Ecto neural progenitor cell (in vitro differentiated cells): ENCODE measurements around the gene SACM1L.

Source experiments
- DNase-seq: peaks from one replicate; pipeline ENCODE4 v3.0.0-alpha.2; 2018; ENCODE audit warnings: low spot score

SACM1L gene, protein sequence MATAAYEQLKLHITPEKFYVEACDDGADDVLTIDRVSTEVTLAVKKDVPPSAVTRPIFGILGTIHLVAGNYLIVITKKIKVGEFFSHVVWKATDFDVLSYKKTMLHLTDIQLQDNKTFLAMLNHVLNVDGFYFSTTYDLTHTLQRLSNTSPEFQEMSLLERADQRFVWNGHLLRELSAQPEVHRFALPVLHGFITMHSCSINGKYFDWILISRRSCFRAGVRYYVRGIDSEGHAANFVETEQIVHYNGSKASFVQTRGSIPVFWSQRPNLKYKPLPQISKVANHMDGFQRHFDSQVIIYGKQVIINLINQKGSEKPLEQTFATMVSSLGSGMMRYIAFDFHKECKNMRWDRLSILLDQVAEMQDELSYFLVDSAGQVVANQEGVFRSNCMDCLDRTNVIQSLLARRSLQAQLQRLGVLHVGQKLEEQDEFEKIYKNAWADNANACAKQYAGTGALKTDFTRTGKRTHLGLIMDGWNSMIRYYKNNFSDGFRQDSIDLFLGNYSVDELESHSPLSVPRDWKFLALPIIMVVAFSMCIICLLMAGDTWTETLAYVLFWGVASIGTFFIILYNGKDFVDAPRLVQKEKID

DNA sequence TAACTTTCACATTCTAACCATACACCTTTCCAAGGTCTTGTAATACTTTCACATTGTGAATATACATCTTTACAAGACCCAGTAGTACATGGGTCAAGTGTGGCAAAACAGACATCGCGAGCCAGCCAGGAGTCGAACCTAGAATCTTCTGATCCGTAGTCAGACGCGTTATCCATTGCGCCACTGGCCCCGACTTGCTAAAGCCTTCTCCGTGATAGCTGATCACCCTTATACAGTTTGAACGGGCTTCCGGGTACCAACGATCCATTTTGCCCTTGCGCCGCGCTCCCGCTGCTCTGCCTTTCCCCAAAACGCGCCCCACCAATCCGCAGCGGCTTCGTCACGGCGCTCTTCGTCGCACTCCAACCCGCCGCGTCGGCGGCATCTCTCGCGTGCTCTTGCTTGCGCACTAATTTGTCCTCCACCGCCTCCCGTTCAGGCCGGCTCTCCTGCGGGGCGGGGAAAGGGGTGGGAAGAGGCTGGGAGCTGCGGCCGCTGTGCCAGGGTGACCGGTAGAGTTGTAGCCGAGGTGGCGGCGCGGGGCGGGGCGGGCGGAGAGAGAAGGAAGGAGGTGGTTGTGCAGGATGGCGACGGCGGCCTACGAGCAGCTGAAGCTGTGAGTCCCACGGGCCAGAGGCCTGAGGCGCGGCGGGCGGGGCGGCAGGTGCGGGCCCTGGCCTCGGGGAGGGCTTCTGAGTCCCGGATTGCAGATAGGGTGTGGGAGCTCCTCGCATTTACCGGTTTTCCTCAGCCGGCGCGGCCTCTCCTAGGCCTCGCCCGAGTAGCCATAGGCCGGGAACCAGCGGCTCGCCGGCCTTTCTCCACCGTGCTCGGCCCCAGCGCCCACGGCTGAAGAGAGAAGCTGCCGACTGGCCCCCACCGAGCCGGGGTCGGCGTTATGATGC, at the start of gene SACM1L:
Gene SACM1L, plus strand, starts transcription at position 515 of the 905 bp plus-strand sequence. Its CDS starts 70 bp downstream, at position 585.
- peak; percentile 99 for DNase-seq

DNA sequence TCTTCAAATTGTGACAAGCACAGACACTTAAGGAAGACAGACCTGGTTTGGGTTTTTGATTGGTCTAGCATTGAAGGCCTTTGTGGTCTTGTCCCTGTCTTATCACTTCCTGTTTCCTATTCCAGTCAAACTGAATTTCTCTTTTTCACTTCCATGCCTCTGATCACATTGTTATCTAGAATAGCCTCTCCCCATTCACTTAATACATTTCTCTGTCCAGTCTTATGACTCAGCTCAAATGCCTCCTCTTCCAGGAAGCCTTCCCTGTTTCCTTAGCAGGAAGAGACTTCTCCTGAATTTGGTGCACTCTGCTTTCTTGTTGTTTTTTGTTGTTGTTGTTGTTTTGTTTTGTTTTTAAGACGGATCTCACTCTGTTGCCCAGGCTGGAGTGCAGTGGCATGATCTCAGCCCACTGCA, 49.1 kb upstream of the SACM1L start:
- no peak for DNase-seq

DNA sequence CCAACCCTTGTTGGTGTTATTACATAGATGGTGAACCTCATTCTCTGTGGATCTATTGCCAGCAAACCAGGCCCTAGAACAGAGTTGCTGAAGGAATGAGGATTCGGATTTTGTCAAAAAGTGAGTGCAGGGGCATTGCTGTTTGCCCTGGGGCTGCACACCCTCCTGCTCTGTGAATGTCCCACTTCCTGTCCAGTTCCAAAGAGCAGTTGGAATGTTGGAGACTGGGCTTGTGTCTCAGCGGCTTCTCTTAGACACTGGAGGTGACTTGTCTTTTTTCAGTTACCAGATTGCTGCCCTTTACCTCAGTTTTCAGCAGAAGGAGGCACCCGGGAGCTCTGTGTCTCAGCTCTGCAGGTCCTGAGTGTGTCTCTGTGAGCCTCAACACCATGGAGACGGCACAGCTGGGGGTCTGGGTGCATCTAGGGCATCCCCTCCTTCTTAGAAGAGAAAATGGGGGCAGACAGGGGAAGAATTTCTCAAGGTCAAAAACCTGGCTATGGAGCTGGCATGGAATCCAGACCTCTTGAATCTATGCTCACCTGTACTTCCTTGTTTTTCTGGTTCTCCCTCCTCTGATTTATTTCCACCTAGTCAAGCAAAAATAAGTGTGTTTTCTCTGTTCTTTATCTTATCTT, 48.4 kb upstream of the SACM1L start:
- DNase-seq, result no peak

DNA sequence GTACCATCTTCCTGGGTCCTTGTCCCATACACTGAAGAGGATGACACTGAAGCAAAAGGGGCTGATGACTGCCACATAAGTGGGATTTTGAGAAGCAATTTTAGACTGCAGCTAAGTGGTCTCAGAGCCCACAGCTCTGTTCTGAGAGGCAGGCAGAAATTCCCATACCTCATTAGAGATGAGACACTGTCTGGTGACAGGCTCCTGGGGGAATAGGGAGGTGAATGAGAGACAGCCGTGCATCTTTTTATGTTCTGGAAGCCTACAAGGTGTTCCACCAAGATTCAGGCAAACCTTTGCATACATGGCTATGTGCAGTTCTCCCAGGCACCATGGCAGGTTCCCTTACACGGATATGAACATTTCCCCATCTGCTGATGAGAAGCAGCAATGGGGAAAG, 47.4 kb upstream of the SACM1L start:
- no peak for DNase-seq

DNA sequence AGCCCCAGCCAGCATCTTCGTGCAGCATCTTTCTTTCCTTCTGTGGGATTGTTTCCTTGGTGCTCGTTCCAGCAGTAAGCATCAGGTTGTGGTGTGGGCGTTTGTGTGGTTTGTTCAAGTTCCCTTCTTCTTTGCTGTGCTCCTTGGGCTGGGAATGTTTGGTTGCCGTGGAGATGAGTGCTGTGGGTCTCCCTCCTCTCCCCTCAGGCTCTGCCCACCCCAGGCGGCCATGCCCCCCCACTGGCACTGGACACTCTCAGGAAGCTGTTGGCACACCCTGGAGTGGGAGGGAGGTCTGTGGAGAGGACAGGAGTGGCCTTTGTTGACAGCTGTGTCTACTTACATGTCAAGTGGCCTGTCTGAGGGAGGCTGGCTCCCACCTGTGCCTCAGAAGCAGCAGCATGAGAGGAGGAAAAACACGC, 46.5 kb upstream of the SACM1L start:
- DNase-seq, result no peak

DNA sequence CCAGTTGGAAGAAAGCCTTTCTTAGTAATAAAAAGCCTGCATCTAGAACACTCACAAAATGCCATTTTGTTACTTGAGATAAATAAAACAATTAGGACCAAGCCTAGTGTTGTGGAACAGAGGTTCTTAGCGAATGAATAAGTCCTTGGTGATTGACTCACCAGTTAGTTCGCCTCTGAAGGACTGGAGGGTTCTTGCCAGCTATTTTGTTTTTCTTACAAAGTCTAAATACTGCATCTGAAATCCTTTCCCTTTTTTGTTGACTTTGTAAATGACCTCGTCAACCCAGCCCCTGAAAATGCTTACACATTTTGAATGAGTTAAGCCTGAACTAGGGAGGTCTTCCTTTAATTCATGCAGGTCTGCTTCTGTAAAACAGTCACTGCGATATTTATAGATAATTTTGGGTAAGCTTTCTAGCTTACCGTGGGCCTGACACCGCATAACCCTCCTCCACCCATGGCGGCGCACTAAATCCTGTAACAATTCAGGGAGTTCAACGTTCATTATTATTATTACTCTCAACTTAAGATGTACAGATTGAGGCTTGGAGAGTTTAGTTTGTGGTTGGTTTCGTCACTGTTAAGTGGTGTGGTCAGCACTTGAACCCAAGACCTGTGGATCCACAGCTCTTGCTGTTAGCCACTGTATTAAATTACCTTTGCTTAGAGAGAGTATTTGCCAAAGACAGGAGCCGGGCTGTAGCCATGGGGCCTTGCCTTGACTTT, 45.0 kb upstream of the SACM1L start:
- no peak for DNase-seq

DNA sequence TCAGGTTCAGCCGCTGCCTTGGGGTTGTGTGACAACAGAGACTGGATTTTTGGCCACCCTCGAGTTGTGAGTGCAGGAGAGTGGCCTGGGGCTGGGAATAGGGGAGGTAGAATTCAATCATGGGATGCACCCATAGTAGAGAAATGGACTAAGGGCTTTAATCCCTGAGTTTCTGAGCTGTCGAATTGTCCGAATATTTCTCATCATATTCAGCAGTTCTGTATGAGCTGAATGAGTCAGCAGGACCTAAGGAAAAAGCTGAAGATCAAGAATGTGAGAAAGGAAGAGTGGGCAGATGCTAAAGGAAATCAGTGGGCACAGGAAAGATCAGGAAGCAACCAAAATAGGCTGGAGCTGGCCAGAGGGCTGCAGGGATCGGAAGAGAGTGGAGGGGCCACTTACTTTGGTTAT, 44.4 kb upstream of the SACM1L start:
- no peak for DNase-seq

DNA sequence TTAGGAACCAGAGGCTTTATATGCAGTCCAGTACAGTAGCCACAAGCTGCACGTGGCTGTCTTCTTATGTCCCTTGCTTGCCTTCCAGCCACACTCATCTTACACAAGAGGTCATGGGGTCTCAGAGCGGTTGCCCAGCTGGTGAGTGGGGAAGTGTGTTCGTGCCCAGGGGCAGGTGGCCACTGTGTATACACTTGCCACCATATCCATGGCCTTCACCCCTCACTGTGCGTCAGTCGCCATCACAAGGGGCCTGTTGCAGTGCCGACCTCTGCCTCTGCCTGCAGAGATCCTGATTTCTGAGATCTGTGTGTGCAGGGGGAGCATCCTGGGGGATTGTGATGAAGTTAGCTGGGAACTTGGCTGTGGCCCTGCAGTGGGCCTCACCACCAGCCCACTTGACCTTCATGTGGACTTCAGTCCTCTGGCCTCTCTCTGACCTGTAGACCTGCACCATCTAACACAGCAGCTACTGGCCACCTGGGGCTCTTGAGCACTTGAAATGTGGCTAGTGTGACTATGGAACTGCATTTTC, 43.1 kb upstream of the SACM1L start:
- DNase-seq, result no peak

DNA sequence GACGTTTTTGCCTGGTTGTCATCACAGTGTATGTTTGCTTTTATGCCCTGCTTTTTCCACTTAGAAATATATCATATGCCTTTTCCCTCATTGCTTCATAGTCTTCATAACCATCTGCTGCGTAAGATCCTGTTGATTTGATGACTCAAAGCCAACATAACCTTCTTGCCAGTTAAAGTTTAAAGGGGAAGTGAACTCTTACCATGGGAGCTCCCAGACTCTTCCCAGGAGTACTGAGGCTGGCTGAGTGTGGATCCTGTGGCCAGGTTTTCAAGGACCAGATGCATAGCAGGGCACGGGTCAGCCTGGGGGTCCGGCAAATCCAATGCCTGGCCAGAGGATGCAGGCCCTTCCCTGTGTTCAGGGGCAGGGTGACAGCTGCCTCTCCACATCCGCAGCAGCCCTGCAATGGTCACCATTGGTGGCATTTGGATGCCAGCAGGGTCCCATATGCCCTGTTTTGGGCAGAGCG, 42.0 kb upstream of the SACM1L start:
- no peak for DNase-seq

DNA sequence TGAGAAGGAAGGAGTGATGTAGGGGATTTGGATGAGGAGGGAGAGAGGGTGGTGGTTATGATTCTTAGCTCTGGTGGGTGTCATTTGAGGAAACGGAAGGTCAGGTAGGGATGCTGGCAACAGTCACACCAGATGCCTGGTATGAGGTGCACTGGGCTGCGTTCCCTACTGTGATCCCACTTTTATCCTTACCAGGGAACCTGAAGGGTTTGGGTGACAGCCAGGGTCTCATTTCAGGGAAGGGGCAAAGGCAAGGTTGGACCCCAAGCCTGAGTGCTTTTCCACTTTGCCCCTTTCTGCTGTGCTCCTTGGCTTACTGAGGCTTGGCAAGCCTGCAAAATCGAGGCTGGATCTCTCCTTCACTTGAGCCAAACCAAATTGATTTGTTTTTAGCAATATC, 36.0 kb upstream of the SACM1L start:
- no peak for DNase-seq

DNA sequence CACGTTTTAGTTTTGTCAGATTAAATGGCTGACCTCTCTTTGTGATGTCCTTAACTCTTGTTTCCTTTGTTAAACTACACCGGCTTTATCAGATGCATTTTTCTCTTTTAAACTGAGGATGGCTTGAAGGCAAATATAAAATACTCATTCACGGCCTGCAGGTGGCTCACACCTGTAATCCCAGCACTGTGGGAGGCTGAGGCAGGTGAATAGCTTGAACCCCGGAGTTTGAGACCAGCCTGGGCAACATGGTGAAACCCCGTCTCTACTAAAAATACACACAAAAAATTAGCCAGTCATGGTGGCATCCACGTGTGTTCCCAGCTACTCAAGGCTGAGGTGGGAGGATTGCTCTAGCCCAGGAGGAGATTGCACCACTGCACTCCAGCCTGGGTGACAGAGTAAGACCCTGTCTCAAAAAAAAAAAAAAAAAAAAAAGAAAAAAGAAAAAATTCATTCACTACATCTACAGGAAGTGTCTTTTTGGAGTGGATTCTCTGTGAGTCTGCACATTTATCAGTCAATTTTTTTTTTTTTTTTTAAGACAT, 34.7 kb upstream of the SACM1L start:
- no peak for DNase-seq

DNA sequence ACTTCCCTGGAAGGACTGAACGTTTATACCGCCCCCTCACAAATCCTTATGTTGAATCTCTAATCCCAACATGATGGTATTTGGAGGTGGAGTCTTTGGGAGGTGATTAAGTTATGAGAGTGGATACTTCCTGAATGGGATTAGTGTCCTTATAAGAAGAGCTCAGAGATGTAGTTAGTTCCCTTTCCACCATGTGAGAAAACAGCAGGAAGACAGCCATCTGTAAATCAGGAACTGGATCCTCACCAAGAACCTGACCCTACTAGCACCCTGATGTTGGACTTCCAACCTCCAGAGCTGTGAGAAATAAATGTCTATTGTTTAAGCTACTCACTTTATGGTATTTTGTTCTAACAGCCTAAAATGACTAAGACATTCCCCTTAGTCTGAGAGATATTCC, 33.3 kb upstream of the SACM1L start:
- no peak for DNase-seq

DNA sequence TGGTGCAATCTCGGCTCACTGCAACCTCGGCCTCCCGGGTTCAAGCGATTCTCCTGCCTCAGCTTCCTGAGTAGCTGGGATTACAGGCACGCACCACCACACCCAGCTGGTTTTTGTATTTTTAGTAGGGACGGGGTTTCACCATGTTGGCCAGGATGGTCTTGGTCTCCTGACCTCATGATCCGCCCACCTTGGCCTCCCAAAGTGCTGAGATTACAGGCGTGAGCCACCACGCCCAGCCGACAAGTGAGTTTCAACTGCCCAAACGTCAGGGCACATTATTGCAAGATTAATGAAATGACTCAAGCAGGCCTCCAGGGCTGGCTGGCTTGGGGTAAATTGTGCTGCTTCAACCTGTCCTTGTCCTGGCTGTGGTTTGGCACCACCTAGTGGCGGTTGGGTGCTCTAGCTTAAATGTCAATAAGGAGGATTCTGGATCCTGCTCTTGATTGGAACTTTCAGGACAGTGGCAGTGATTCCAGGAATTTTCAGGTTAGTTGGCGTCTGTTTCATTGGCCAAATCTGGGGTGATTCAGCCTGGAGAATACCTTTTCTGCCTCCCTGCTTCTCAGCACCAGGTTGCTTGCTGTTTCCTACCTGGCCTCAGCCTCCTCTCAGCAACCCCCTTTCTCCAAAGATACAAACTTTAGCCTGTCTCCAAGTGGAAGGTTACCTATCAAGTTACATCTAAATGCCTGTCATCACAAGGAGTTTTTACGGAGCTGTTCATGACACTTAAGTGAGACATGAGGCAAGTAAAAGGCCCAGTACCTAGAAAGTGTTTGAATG, 32.4 kb upstream of the SACM1L start:
- DNase-seq, result peak; percentile 88

DNA sequence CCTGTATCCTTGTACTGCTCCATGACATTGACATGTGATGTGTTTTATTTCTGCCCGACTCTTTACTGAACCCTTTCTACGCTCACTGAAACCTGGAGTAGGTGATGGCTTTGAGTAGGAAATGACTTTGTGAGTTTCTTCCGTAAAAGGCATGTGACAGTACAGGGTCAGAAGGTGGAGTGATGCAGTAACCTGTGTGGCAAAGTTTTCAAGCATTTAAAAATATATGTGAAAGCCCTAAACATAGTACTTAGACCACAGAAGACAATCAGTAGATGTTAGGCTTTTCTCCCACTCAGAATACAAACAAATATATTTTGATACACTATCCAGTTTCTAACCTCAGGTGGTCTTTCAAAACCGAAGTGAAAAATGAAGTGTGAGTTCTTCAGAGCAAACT, 31.3 kb upstream of the SACM1L start:
- no peak for DNase-seq

DNA sequence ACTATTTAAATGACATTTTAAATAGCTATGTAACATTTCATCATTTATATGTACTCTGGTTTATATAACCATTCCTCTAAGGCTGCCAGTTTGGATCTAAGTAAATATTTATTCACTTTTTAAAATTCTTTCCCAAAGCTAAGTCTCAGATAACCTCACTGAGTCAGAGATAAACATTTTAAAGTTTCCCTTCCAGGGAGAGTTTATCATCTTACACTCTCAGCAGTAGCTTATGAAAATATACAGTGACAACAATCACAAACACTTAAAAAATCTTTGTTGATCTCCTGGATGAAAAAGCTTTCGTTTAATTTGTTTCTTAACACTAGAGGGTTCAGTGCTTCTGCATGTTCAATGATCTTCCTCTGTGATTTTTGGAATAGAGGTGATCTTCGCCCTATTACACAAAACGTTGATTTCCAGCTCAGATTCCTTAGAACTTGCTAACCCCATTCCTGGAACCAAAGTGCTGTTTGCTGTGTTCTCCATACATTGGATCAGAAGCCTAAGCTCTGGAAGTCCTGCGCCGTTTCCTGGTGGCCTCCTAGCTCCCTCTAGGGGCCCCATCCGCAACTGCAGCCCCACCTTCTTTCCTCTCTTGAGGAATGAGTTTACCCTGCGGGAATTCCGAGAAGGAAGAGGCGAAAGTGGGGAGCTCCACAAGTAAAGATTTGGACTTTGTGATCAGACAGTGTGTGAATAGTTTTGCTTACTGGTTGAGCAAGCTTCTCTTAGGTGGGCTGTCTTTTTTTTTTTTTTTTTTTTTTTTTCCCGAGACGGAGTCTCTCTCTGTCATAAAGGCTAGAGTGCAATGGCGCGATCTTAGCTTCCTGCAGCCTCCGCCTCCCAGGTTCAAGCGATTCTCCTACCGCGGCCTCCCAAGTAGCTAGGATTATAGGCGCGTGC, 29.3 kb upstream of the SACM1L start:
- peak; percentile 69 for DNase-seq

DNA sequence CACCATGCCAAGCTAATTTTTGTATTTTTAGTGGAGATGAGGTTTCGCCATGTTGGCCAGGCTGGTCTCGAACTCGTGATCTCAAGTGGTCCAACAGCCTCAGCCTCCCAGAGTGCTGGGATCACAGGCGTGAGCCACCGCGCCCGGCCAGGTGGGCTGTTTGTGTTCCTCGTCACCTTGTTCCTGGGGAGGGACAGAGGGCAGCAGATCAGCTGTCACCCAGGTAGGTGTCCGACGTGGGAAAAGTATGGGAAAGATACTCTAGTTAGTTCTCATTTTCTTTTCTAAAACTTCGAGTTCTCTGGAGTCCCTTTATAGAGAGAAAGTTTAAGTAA, 28.7 kb upstream of the SACM1L start:
- no peak for DNase-seq

DNA sequence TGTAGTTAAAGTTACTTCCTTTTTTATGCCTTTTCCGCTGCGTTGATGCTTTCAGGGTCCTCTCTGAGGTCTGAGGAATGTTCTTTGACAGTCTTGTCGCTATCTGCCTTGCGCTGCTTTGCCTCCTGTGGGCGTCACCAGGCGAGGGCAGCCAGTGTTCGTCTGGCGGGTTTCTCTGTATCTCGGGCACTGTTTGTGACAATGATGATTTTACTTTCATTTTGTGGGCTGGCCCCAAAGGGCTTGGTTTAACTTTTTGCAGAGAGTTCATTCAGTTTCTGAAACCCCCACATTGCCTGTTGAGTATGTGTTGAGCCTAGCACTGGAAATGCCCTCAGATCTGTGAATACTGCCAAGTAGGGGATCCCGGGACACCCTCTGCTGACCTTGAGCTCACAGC, 24.6 kb upstream of the SACM1L start:
- no peak for DNase-seq

DNA sequence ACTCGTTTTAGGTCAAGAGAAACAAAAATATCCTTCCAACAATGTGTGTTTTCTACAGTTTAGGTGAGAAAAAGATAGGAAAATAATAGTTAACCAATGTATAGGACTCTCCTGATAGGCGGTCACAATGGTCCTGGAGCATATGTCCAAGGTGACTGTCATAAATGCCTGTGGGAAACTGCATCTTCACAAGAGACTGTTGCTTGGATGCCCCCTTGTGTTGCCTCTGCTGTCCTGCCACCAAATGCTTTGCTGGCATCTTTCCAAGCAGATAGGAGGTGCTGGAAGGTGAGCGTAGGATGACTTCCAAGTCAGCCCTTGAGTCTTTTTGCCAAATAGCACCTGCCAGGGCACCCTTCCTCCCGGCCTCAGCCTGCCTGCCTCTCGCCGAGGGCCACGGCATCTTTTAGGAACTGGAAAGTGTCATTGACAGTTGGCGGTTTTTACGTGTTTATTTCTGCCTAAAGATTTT, 24.1 kb upstream of the SACM1L start:
- DNase-seq, result no peak
